HG03571 (cell line): Measurements from ENCODE around the gene C2orf76.

Experiments used
- ATAC-seq: cut with Tn5 transposase; IDR thresholded peaks from one replicate; pipeline ENCODE4 v1.9.1; 2021; ENCODE audit not compliant: unreplicated experiment

The C2orf76 gene

GRCh38 chr2:119338826-119339561, 27.6 kb downstream of the C2orf76 start:
- peak; percentile 100 for ATAC-seq

- ATAC-seq, result no peak
Observed at GRCh38 chr2:119338272-119338671, 28.4 kb downstream of the C2orf76 start.

GRCh38 chr2:119337749-119338148, 28.9 kb downstream of the C2orf76 start:
- no peak for ATAC-seq

GRCh38 chr2:119333833-119334232, 32.8 kb downstream of the C2orf76 start:
- no peak for ATAC-seq

- no peak for ATAC-seq
Observed at GRCh38 chr2:119333360-119333759, 33.3 kb downstream of the C2orf76 start.

- ATAC-seq, result no peak
Observed at GRCh38 chr2:119332953-119333352, 33.7 kb downstream of the C2orf76 start.

- no peak for ATAC-seq
Observed at GRCh38 chr2:119327431-119327830, 39.2 kb downstream of the C2orf76 start.

- ATAC-seq, result no peak
Observed at GRCh38 chr2:119326938-119327337, 39.7 kb downstream of the C2orf76 start.

GRCh38 chr2:119324685-119325270, 41.9 kb downstream of the C2orf76 start:
- ATAC-seq, result no peak

GRCh38 chr2:119323459-119323858, 43.2 kb downstream of the C2orf76 start:
- ATAC-seq, result no peak

- no peak for ATAC-seq
Observed at GRCh38 chr2:119319593-119319992, 47.0 kb downstream of the C2orf76 start.

GRCh38 chr2:119317554-119317953, 49.1 kb downstream of the C2orf76 start:
- no peak for ATAC-seq

GRCh38 chr2:119316066-119316465, 50.6 kb downstream of the C2orf76 start:
- no peak for ATAC-seq

GRCh38 chr2:119315241-119315925, 51.3 kb downstream of the C2orf76 start:
- no peak for ATAC-seq

- no peak for ATAC-seq
Observed at GRCh38 chr2:119311831-119312230, 54.8 kb downstream of the C2orf76 start.

- ATAC-seq, result no peak
Observed at GRCh38 chr2:119311371-119311770, 55.3 kb downstream of the C2orf76 start.

- no peak for ATAC-seq
Observed at GRCh38 chr2:119308793-119309330, 57.8 kb downstream of the C2orf76 start.

- ATAC-seq, result no peak
Observed at GRCh38 chr2:119307419-119308140, 59.1 kb downstream of the C2orf76 start.

- ATAC-seq, result no peak
Observed at GRCh38 chr2:119306196-119306590, 60.4 kb downstream of the C2orf76 start.

GRCh38 chr2:119305497-119306195, 61.0 kb downstream of the C2orf76 start:
- no peak for ATAC-seq

GRCh38 chr2:119304847-119305246, 61.8 kb downstream of the C2orf76 start:
- no peak for ATAC-seq
